ENCODE measurements around the gene MPHOSPH6. TPM values are rescaled to one million over a fixed set of nuclear protein-coding genes. Genes with fewer than 3 reads are reported as not detected.
A peak's percentile ranks its signal among the peaks of the same experiment; 100 is the strongest.
"Not testable (repeated sequence)": the region's sequence is repeated elsewhere in the genome, so short reads cannot be mapped to it uniquely, and the experiment has no call there.

The MPHOSPH6 gene, protein sequence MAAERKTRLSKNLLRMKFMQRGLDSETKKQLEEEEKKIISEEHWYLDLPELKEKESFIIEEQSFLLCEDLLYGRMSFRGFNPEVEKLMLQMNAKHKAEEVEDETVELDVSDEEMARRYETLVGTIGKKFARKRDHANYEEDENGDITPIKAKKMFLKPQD
- 38.3 TPM for polyA plus RNA-seq (2013, experiment 1 of 2; ENCODE audit: insufficient read length)
- 37.4 TPM for polyA plus RNA-seq (2013, experiment 2 of 2; ENCODE audit: insufficient read length)

- peak; percentile 92 for DNase-seq
Observed at GRCh38 chr16:82169861-82170845, at the start of gene MPHOSPH6. Gene MPHOSPH6 (minus strand): TSS chr16:82170224. CDS start chr16:82170175, 49 bp downstream.

DNA sequence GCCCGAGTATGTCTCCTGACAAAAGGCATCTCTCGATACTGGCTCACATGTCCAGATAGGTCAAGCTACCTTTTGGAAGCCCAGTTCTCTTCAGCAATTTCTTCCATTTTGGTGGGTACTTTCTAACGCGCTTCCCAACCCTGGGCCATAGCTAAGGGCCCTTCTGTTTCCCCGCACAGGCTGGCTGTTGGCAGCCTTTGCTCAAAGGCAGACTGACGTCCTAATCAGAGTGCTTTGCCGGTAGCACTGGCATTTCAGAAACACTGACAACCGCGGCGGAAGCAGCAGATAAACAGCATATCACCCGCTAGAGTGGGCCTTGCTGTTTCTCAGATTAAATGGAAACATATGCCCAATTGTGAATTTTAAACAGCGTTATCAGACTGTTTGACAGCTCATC lies 49.3 kb upstream of the MPHOSPH6 start:
- DNase-seq = no peak

DNA sequence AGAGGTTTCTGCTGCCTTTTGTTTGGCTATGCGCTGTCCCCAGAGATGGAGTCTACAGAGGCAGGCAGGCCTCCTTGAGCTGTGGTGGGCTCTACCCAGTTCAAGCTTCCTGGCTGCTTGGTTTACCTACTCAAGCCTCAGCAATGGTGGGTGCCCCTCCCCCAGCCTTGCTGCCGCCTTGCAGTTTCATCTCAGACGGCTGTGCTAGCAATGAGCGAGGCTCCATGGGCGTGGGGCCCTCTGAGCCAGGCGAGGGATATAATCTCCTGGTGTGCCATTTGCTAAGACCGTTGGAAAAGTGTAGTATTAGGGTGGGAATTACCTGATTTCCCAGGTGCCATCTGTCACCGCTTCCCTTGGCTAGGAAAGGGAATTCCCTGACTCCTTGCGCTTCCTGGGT lies 39.3 kb upstream of the MPHOSPH6 start:
- not testable (repeated sequence) for DNase-seq

GRCh38 chr16:82203198-82203597 lies 33.2 kb upstream of the MPHOSPH6 start:
- no peak for DNase-seq

DNA sequence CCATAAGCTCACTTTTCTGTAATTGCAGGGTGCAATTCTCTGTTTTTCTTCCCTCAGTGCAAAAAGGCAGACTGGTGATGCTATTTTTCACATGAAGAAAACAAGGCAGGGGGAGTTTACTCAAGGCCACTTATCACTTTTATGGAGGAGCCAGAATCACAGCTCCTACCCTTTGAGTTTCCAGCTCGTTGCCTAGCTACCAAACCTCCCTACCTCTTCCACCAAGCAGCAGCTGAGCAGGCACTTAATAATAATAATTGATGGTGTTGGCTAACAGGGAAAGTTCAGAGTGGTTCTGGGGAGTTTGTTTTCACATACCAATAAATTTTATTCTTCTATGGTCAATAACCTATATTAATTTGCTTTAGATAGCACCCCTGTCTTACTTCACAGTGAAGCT lies 31.9 kb upstream of the MPHOSPH6 start:
- DNase-seq = no peak

DNA sequence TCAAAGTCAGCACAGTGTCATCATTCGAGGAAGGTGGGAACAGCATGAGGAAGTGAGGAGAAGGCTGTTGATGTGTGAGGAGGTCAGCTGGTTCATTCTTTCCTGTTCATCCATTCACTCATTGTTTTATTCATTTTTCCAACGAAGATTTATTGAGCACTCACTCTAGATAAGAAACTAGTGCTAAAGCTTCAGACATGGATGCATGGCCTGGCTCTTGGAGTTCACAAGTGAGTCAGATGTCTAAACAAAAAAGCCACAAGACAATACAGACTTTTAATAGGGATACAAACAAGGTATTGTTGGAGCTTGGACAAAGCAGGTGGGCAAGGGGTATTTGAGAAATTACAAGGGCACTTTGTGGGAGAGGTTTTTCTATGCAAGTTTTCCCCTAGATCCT lies 31.3 kb upstream of the MPHOSPH6 start:
- no peak for DNase-seq

- no peak for DNase-seq
Observed at GRCh38 chr16:82199209-82199608, 29.2 kb upstream of the MPHOSPH6 start.

DNA sequence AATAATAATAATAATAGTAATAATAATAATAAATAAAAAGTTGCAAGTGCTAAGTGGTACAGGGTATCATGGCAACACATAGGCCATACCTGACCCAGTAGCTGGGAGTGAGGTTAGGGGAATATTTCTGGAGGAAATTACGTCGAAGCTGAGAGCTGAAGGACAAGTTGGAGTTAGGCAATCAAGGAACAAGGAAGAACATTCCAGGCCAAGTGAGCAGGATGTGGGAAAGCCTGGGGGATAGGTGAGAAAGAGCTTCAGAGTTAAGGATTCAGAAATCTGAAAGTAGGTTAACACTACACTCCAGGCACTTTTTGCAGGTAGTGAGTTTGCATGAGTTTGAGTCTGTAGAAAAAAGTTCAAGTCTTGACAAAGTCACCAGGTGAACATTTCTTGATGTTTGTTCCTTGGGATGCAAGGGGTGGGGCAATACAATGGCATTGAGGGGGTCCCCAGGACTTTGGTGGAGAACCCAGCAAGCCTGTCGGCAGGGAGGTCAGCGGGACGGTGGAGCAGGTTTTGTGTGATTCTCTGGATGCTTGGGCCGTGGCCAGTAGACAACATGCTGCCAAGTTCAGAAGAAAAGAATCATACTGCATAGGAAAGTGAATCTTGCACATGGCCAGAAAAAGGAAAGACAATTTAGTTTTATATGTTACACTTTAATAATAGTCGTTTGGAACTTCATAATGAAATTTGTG lies 27.7 kb upstream of the MPHOSPH6 start:
- DNase-seq = no peak

DNA sequence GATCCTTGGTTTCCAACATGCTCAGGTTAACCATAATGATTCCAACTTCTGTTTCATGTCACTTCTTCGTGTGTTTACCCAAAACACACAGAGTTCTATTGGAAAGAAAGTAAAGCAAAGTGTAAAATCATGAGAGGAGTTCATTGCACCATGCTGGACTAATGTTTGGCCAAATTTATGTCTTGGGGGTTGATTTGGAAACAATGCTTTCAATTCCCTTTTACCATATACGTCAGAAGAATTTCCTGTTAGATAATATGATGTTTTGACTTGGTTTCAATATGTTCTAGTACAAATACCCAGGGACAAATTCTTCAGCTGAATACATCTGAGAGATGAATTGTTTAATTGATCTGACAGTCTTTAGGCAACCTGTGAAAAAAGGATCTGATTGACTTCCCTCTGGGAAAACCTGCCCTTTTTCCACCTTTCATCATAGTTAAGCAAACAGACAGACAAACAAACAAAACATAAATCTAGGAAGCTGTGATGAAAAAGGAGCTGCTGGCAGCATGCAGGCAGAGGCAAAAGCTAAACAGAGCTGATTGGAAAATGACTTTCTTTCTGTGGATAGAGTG lies 26.0 kb upstream of the MPHOSPH6 start:
- no peak for DNase-seq

DNA sequence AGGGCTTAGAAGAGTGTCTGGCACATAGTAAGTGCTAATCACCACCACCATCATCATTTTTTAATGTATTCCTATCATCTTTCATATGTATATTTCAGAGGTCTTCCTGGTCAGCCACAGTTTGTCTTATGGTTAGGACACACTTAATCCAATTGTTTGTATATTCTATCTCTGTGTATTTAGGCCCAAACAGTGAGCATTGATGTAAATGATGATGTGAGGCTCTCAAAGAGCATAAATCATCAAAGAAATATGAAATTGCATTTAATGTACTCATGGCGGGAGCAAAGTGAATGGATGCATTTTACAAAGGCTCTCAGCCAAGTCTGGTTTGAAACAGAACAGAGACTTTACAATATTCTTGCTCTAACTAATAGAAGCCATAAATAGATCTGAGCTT lies 24.1 kb upstream of the MPHOSPH6 start:
- no peak for DNase-seq

- peak; percentile 55 for DNase-seq
Observed at GRCh38 chr16:82192665-82193064, 22.6 kb upstream of the MPHOSPH6 start.

DNA sequence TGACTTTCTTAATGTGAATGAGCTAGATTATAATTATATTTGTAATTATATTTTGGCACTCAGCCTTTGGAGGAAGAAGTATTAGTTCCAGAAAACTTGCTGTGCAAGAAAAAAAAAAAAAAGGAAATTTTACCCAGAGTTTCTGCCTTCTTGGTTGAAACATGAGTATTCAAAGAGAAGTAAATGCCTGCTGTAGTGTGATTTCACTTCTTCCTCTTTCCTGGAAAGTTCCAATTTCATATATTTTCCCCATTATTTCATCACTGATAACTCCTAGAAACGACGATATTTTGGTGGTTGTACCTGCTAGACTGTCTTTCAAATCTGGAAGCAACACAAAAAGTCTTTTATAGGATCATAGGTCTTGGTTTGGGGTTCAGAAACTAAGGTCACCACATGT lies 20.4 kb upstream of the MPHOSPH6 start:
- no peak for DNase-seq

- DNase-seq = no peak
Observed at GRCh38 chr16:82187829-82188228, 17.8 kb upstream of the MPHOSPH6 start.

GRCh38 chr16:82185012-82185411 lies 15.0 kb upstream of the MPHOSPH6 start:
- no peak for DNase-seq

GRCh38 chr16:82184213-82184612 lies 14.2 kb upstream of the MPHOSPH6 start:
- DNase-seq = no peak

- no peak for DNase-seq
Observed at GRCh38 chr16:82183004-82183397, 13.0 kb upstream of the MPHOSPH6 start.

DNA sequence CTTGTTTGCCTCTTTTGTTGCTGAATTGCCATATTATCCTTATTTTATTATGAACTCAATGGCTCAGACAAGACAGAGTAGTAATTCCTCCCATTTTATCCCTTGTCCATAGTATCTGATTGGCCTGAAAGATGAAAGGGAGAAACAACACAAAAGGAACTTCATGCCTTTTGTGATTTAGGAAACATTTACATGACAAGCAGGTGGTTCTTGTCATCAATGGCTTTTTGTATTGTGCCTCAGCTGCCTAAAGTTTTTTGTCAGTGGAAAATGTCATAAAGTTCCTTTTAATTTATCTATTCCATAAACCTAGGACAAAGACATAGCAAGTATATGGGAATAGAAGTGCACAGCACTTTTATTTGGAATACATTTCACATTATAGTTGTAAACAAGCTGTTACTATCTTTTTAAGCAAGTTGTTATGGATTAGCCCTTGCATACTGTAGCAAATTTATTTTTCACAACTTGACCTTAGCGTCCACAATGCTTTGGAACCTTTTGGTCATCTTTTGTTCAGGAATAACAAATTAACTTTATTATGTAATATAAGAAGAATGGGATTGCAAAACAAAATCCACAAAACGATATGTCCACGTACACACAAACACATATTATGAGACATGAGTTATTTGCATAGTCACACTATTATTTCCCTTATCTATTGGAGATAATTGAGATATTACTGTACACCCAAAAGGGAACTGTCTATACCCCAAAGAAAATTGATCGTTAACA lies 12.4 kb upstream of the MPHOSPH6 start:
- no peak for DNase-seq

DNA sequence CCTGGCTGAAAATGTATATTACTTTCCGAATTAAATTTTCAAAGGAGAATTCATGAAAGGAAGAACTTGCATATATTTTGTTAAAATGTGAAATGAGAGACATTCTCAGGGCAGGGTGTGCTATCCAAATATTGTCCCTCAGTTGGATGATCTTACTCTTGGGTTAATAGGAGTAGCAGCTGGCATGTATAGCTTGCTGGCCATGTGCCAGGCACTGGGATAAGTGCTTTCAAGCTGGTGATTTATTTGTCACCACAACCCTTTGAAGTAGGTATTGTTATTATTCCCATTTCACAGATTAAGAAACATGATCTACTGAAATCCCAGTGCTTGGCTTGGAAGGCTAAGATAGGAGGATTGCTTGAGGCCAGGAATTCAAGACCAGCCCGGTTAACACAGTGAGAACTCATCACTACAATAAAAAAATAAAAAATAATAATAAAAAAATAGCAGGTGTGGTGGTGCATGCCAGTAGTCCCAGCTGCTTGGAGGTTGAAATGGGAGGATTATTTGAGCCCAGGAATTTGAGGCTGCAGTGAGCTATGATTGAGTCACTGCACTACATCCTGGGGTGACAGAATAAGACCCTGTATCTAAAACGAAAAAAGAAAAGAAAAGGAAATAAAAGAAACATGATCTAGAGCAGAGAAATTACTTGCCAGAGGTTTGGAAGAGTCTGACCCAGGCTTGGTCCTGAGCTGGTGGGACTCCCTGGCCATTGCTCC lies 11.6 kb upstream of the MPHOSPH6 start:
- no peak for DNase-seq

GRCh38 chr16:82178352-82178751 lies 8.3 kb upstream of the MPHOSPH6 start:
- DNase-seq = no peak

GRCh38 chr16:82177555-82177954 lies 7.5 kb upstream of the MPHOSPH6 start:
- no peak for DNase-seq

GRCh38 chr16:82176204-82176603 lies 6.2 kb upstream of the MPHOSPH6 start:
- DNase-seq = no peak

Measured in fibroblast of skin of abdomen (primary cell).